Neutrophil (primary cell): ENCODE measurements around the gene KCNJ16.

ENCODE experiments used
- H3K27ac ChIP-seq: fragments of 200-600 bp; sonication (generic); 2 replicates; pipeline ENCODE4 v1.5.1; 2016; ENCODE audit warnings: mild to moderate bottlenecking, moderate library complexity
- H3K27me3 ChIP-seq: fragments of 200-600 bp; sonication (generic); 2 replicates; pipeline ENCODE4 v1.6.0; 2016; ENCODE audit warnings: mild to moderate bottlenecking
- H3K36me3 ChIP-seq: fragments of 200-600 bp; sonication (generic); 2 replicates; pipeline ENCODE4 v1.5.1; 2017
- H3K4me1 ChIP-seq, 2 experiments: fragments of 200-600 bp in 1 of 2; sonication (generic) in 1 of 2; 1 replicate in 1 of 2; 2 replicates in 1 of 2; pipeline versions ENCODE4 v1.5.1 to v1.6.1; 2013 to 2016; ENCODE audit warnings: low read depth in 1 of 2, low read length in 1 of 2, mild to moderate bottlenecking in 1 of 2, moderate library complexity in 1 of 2; ENCODE audit not compliant: control insufficient read depth in 1 of 2, insufficient read depth in 1 of 2
- H3K4me3 ChIP-seq, 2 experiments: fragments of 200-600 bp in 1 of 2; sonication (generic) in 1 of 2; 1 replicate in 1 of 2; 2 replicates in 1 of 2; pipeline ENCODE4 v1.5.1; 2013 to 2016; ENCODE audit warnings: low read depth in 1 of 2, low read length in 1 of 2, mild to moderate bottlenecking in 1 of 2, moderate library complexity in 1 of 2
- H3K9me3 ChIP-seq: fragments of 200-600 bp; sonication (generic); 2 replicates; pipeline ENCODE4 v1.5.1; 2016
- CTCF ChIP-seq: fragments of 200-600 bp; sonication (generic); IDR thresholded peaks from 2 replicates; pipeline ENCODE4 v1.5.1; 2016; ENCODE audit warnings: antibody characterized with exemption

The KCNJ16 gene

GRCh38 chr17:70071620-70072019 is 3.4 kb upstream of the KCNJ16 start:
- Histone ChIP-seq H3K27me3 (no peaks in the 10 kb centered on the region), H3K4me3 (no peak overlapping the region), H3K4me1 (no peaks in the 10 kb centered on the region), H3K9me3 (no peaks in the 10 kb centered on the region), H3K27ac (no peak overlapping the region), H3K36me3 (no peaks in the 10 kb centered on the region)
- no peak for TF ChIP-seq CTCF

GRCh38 chr17:70072546-70073309 is 2.3 kb upstream of the KCNJ16 start:
- Histone ChIP-seq H3K27me3 (no peaks in the 10 kb centered on the region), H3K9me3 (no peaks in the 10 kb centered on the region), H3K36me3 (no peaks in the 10 kb centered on the region), H3K4me3 (no peak overlapping the region), H3K27ac (no peak overlapping the region), H3K4me1 (no peaks in the 10 kb centered on the region)
- no peak for TF ChIP-seq CTCF

- no peaks in the 10 kb centered on the region for H3K36me3 ChIP-seq
- no peak for TF ChIP-seq CTCF
- no peak overlapping the region for H3K4me3 ChIP-seq
- no peak overlapping the region for H3K27ac ChIP-seq
- no peaks in the 10 kb centered on the region for H3K9me3 ChIP-seq
- H3K4me1 ChIP-seq, result no peaks in the 10 kb centered on the region
- H3K27me3 ChIP-seq, result no peaks in the 10 kb centered on the region
Observed at GRCh38 chr17:70073310-70073709, 1.7 kb upstream of the KCNJ16 start.

- H3K4me3 ChIP-seq, result no peak overlapping the region
- H3K4me1 ChIP-seq, result no peaks in the 10 kb centered on the region
- H3K27ac ChIP-seq, result no peak overlapping the region
- no peaks in the 10 kb centered on the region for H3K27me3 ChIP-seq
- H3K36me3 ChIP-seq, result no peaks in the 10 kb centered on the region
- no peaks in the 10 kb centered on the region for H3K9me3 ChIP-seq
- no peak for TF ChIP-seq CTCF
Observed at GRCh38 chr17:70073799-70074198, 1.2 kb upstream of the KCNJ16 start.

- Histone ChIP-seq H3K36me3 (no peaks in the 10 kb centered on the region), H3K4me1 (no peaks in the 10 kb centered on the region), H3K27ac (no peak overlapping the region), H3K27me3 (no peaks in the 10 kb centered on the region), H3K9me3 (no peaks in the 10 kb centered on the region), H3K4me3 (no peak overlapping the region)
- no peak for TF ChIP-seq CTCF
Observed at GRCh38 chr17:70074236-70074830, 692 bp upstream of the KCNJ16 start.
